CD14-positive monocyte (primary cell): ENCODE data around the gene TATDN3. TPM values are rescaled to one million over a fixed set of nuclear protein-coding genes. Genes with fewer than 3 reads are reported as not detected.

ENCODE experiments used
- DNase-seq, 3 donors: peaks; one replicate each; pipeline ENCODE4 v3.0.0-alpha.2; 2011 to 2022
- H2AFZ ChIP-seq: 2 replicates; pipeline ENCODE4 v1.6.0; 2012; ENCODE audit warnings: mild to moderate bottlenecking, low read depth, low read length, inconsistent platforms; ENCODE audit not compliant: insufficient read depth, poor library complexity, severe bottlenecking
- H3K27ac ChIP-seq, 2 donors: 1 replicate in 1 of 2; 2 replicates in 1 of 2; pipeline ENCODE4 v1.5.1; 2012 to 2013; ENCODE audit warnings: low read length in 2 of 2, control low read depth in 1 of 2, inconsistent platforms in 1 of 2, low read depth in 1 of 2, mild to moderate bottlenecking in 1 of 2
- H3K27me3 ChIP-seq, 2 donors: one replicate each; pipeline versions ENCODE4 v1.6.0 to v1.6.1; 2011 to 2013; ENCODE audit warnings: low read length in 2 of 2; ENCODE audit not compliant: control insufficient read depth in 2 of 2, insufficient read depth in 2 of 2
- H3K36me3 ChIP-seq, 2 donors: replicated peaks in 1 of 2; 1 replicate in 1 of 2; 2 replicates in 1 of 2; pipeline versions ENCODE4 v1.5.1 to v1.6.1; 2012 to 2013; ENCODE audit warnings: low read length in 2 of 2, control low read depth in 1 of 2, inconsistent platforms in 1 of 2, mild to moderate bottlenecking in 1 of 2; ENCODE audit not compliant: insufficient read depth in 2 of 2, control insufficient read depth in 1 of 2
- H3K4me1 ChIP-seq, 2 donors: 1 replicate in 1 of 2; 2 replicates in 1 of 2; pipeline versions ENCODE4 v1.5.1 to v1.6.1; 2012 to 2013; ENCODE audit warnings: low read length in 2 of 2, control low read depth in 1 of 2, inconsistent platforms in 1 of 2, mild to moderate bottlenecking in 1 of 2, moderate library complexity in 1 of 2; ENCODE audit not compliant: insufficient read depth in 2 of 2, control insufficient read depth in 1 of 2
- H3K4me2 ChIP-seq: replicated peaks from 2 replicates; pipeline ENCODE3; 2012; ENCODE audit warnings: low read length, moderate library complexity, mild to moderate bottlenecking; ENCODE audit not compliant: poor library complexity, severe bottlenecking; ENCODE audit errors: extremely low read depth
- H3K4me3 ChIP-seq, 3 experiments: fragments of 200-600 bp in 1 of 3; sonication (generic) in 1 of 3; replicated peaks in 1 of 3; 1 replicate in 2 of 3; 2 replicates in 1 of 3; pipeline ENCODE4 v1.5.1; 2011 to 2013; ENCODE audit warnings: low read length in 3 of 3, mild to moderate bottlenecking in 3 of 3, control low read depth in 2 of 3, low read depth in 2 of 3, inconsistent platforms in 1 of 3, moderate library complexity in 1 of 3
- H3K79me2 ChIP-seq: 2 replicates; pipeline ENCODE4 v1.6.0; 2012; ENCODE audit warnings: mild to moderate bottlenecking, control low read depth, inconsistent platforms, low read length, moderate library complexity; ENCODE audit not compliant: insufficient read depth
- H3K9ac ChIP-seq: 2 replicates; pipeline ENCODE4 v1.6.0; 2017; ENCODE audit warnings: low read length, mild to moderate bottlenecking; ENCODE audit not compliant: insufficient read depth, poor library complexity, severe bottlenecking
- H3K9me3 ChIP-seq, 2 donors: replicated peaks in 1 of 2; 1 replicate in 1 of 2; 2 replicates in 1 of 2; pipeline versions ENCODE4 v1.5.1 to v1.6.1; 2012 to 2013; ENCODE audit warnings: low read length in 2 of 2, control low read depth in 1 of 2; ENCODE audit not compliant: control insufficient read depth in 1 of 2, insufficient read depth in 1 of 2
- H4K20me1 ChIP-seq: 2 replicates; pipeline ENCODE4 v1.6.0; 2012; ENCODE audit warnings: mild to moderate bottlenecking, low read length, control low read depth, moderate library complexity; ENCODE audit not compliant: insufficient read depth
- H3K27ac Mint-ChIP-seq, 7 donors: one replicate each; pipeline ENCODE4 v1.8.0; 2020; ENCODE audit warnings: mild to moderate bottlenecking in 7 of 7, mixed read lengths in 7 of 7, moderate library complexity in 6 of 7, inconsistent platforms in 2 of 7
- H3K27me3 Mint-ChIP-seq, 3 donors: one replicate each; pipeline ENCODE4 v1.8.0; 2021 to 2022; ENCODE audit warnings: low read depth in 3 of 3, mild to moderate bottlenecking in 3 of 3, mixed read lengths in 3 of 3, moderate library complexity in 3 of 3, inconsistent platforms in 1 of 3
- H3K36me3 Mint-ChIP-seq, 2 donors: one replicate each; pipeline ENCODE4 v1.8.0; 2020; ENCODE audit warnings: mixed read lengths in 2 of 2, inconsistent platforms in 1 of 2, mild to moderate bottlenecking in 1 of 2
- H3K4me1 Mint-ChIP-seq: one replicate; pipeline ENCODE4 v1.8.0; 2020; ENCODE audit warnings: mild to moderate bottlenecking, mixed read lengths
- H3K4me3 Mint-ChIP-seq, 2 donors: one replicate each; pipeline ENCODE4 v1.8.0; 2020; ENCODE audit warnings: mild to moderate bottlenecking in 2 of 2, mixed read lengths in 2 of 2, moderate library complexity in 1 of 2
- H3K9me3 Mint-ChIP-seq, 7 donors: one replicate each; pipeline ENCODE4 v1.8.0; 2020 to 2022; ENCODE audit warnings: mixed read lengths in 7 of 7, mild to moderate bottlenecking in 6 of 7, moderate library complexity in 6 of 7, inconsistent platforms in 2 of 7
- CTCF ChIP-seq: fragments of 200-600 bp; IDR thresholded peaks from one replicate; pipeline ENCODE4 v1.8.0; 2022; ENCODE audit warnings: antibody characterized with exemption, mild to moderate bottlenecking
- WGBS: methylation state at CpG from one replicate; pipeline ENCODE4 v1.1.5; 2013; ENCODE audit warnings: missing lambda C conversion rate; ENCODE audit not compliant: insufficient coverage; 5-methylcytosine and 5-hydroxymethylcytosine counted together
- intact Hi-C, 2 donors: fragments of 100-400 bp; cut with micrococcal nuclease; formaldehyde crosslinking; loops; one replicate each; pipeline versions ENCODE4 v1.15.0 to v1.15.1; 2023
- polyA minus RNA-seq: library from RNA; depleted of rRNA, polyadenylated mRNA; stranded (reverse); fragments of >200 nt; gene quantifications from 2 replicates; pipeline ENCODE4 v1.2.3, GENCODE V29; 2012
- polyA plus RNA-seq, 3 donors: library from polyadenylated mRNA; depleted of rRNA in 1 of 3; unstranded in 2 of 3; stranded (reverse) in 1 of 3; fragments of 300-500 nt in 2 of 3; fragments of >200 nt in 1 of 3; fragmentation: Illumina TruSeq in 2 of 3; gene quantifications; 1 replicate in 2 of 3; 2 replicates in 1 of 3; pipeline ENCODE4 v1.2.3, GENCODE V29; 2012 to 2021
- total RNA-seq, 12 experiments: library from RNA in 1 of 12; stranded (reverse) in 1 of 12; fragments of 120-200 nt in 1 of 12; gene quantifications; one replicate each; pipeline ENCODE4 v1.2.4 and lab custom pipeline; 2013 to 2026; ENCODE audit warnings: mixed read lengths in 6 of 12, inconsistent platforms in 1 of 12

Gene TATDN3
- total RNA-seq (2013) = 38.6 TPM
- polyA plus RNA-seq (10 to 100 TPM; 12.1 to 34.3 (median 31.4) TPM), polyA minus RNA-seq (6.4 and 11.6 TPM in 2 replicates), total RNA-seq (lab: John Stamatoyannopoulos, UW) (1.3 to 17.9 (median 10.7) reads per million in 11 experiments)

GRCh38 chr1:212791676-212792395, at the start of gene TATDN3, which contains the start of gene NSL1:
Gene TATDN3, plus strand, starts transcription at chr1:212791894. Its CDS starts 28 bp downstream, at chr1:212791922.
Gene NSL1, minus strand, starts transcription at chr1:212791777. Its CDS starts 14 bp downstream, at chr1:212791763.
- under 1% methylated on average over 45 of the region's 46 CpGs for WGBS
- peak within 1 kb of the TSS; percentile 94 for H3K4me2 ChIP-seq
- no peaks in the 10 kb centered on the region for H3K27me3 ChIP-seq
- H2AFZ ChIP-seq = peak within 1 kb of the TSS; percentile 95
- H4K20me1 ChIP-seq = no peaks in the 10 kb centered on the region
- H3K27me3 Mint-ChIP-seq = no peaks in the 10 kb centered on the region
- peaks cover 5 to 13% of the 10 kb centered on the region in 2 donors for H3K36me3 ChIP-seq
- H3K27ac ChIP-seq = peak within 1 kb of the TSS; percentile 96 to 98
- H3K9me3 Mint-ChIP-seq = peaks cover 0 to 7% (median 0%) of the 10 kb centered on the region in 7 donors
- H3K9ac ChIP-seq = peak within 1 kb of the TSS; percentile 87
- peaks cover 67% of the 10 kb centered on the region for H3K79me2 ChIP-seq
- H3K4me3 ChIP-seq = peak within 1 kb of the TSS; percentile 84 to 96 (median 92)
- no peaks in the 10 kb centered on the region for H3K9me3 ChIP-seq
- TF ChIP-seq CTCF = no peak
- peaks cover 15 to 20% of the 10 kb centered on the region in 2 donors for H3K36me3 Mint-ChIP-seq
- H3K4me1 Mint-ChIP-seq = peaks cover 38% of the 10 kb centered on the region
- peaks cover 53% of the 10 kb centered on the region in 2 donors for H3K4me1 ChIP-seq
- H3K27ac Mint-ChIP-seq = peak within 1 kb of the TSS; percentile 97 to 100 (median 98)
- intact Hi-C loops = loop anchor here (5.0 to 10.0 kb wide), 5 partner anchors 40 to 223 kb away; partner anchors contain the start of genes FLVCR1 (in 2 of the 2) and ANGEL2 (in 1 of the 2)
- peak; percentile 93 to 95 (median 95) for DNase-seq
- peak within 1 kb of the TSS; percentile 97 to 100 for H3K4me3 Mint-ChIP-seq

- Mint-ChIP-seq H3K4me3 (no peak overlapping the region), H3K9me3 (peaks cover 2 to 9% (median 6%) of the 10 kb centered on the region in 7 donors), H3K27me3 (peaks cover 0 to 2% (median 0%) of the 10 kb centered on the region in 3 donors), H3K4me1 (no peaks in the 10 kb centered on the region), H3K27ac (no peak overlapping the region), H3K36me3 (peaks cover 21% of the 10 kb centered on the region in 2 donors)
- Histone ChIP-seq H3K79me2 (peaks cover 29% of the 10 kb centered on the region), H3K9ac (no peak overlapping the region), H3K4me3 (no peak overlapping the region), H3K27me3 (no peaks in the 10 kb centered on the region), H3K4me2 (no peak overlapping the region), H3K36me3 (peaks cover 1 to 22% of the 10 kb centered on the region in 2 donors), H3K4me1 (no peaks in the 10 kb centered on the region), H4K20me1 (peaks cover 6% of the 10 kb centered on the region), H3K27ac (no peak overlapping the region), H2AFZ (no peak overlapping the region), H3K9me3 (no peaks in the 10 kb centered on the region)
- no peak for DNase-seq
- TF ChIP-seq CTCF = no peak
- intact Hi-C loops = no loop called here
- WGBS = 96% methylated on average over 3 of the region's 4 CpGs
These were observed 47.7 kb upstream of the TATDN3 start for GRCh38 chr1:212743901-212744475.
